Inflammatory macrophage (primary cell): ENCODE results near the gene NFATC1.
A peak's percentile ranks its signal among the peaks of the same experiment; 100 is the strongest.

ENCODE experiments used
- DNase-seq, 2 donors: peaks; one replicate each; pipeline ENCODE4 v3.0.0-alpha.2; 2020 to 2022

NFATC1 gene

DNA sequence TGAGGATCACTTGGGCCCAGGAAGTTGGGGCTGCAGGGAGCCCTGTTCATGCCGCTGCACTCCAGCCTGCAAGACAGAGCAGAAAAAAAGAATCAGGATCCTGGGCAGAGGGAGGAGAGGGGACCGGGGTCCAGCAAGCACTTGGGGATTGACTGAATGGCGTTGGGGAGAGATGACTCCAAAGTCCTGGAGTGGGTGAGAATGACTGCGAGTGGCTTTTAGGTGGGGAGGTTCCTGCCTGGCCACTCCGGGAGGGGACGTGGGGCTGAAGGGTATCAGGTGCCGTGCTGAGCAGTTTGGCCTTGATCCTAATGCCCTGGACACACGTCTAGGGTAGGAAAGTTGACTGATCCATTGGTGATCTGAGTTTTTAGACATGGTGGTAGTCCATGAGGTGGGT is 3.5 kb upstream of the NFATC1 start:
- DNase-seq = no peak

DNA sequence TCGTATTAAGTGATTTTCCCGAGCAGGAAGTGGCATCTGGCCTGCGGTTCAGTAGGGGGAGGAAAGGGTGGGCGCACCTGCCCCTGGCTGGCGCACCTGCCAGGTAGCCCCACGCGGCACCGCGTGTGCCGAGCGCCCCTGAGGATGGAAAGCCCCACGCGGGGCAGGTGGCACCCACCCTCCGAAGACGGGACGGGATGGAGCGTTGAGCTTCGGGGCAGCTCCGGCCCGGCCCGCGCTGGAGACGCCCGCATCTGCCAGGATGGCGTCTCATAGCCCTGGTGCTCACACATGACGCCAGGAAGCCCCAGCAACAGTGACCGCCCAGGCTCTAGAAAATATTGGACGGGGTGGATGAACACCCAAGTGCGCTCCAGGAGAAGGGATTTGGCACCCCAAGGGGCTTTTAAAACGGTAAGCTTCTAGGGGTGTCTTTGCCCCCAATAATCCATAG is 2.5 kb upstream of the NFATC1 start:
- DNase-seq = no peak

DNA sequence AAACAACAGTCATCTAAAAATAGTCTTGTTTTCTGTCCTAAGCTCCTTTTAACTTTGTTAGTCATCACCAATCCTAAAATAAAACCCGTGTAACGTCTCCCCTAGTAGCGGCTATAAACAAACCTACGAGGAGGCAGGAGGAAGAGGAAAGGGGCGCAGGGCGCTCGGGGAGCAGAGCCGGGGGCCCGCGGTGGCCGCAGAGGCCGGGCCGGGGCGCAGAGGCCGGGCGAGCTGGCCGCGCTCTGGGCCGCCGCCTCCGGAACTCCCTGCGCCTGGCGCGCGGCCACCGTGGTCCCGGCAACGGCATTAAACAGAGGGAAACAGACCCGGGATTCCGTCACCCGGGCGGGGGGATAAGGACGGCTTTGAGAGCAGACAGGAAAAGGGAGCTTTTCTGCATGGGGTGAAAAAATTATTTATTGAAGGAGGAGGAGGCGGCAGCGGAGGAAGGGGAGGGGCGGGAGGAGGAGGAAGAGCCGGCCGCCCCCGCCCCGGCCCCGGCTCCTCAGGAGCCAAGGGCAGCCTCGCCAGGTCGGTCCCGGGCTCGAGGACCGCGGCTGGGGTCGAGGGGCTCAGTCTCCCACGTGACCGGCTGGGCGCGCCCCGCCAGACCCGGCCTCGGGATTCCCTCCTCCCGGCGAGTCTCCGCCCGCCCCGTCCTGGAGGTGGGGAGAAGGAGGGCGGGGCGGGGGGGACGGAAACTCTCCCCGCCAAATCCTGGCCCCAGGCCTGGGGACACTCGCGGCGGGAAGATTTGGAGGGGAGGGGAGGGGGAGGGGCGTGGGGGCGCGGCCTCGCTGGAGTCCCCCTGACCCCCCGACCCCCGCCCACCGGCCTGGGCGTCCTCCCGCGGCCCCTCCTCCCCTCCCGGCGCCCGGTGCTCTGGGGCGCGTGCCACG is 1.8 kb upstream of the NFATC1 start:
- peak; percentile 53 to 59 for DNase-seq

DNA sequence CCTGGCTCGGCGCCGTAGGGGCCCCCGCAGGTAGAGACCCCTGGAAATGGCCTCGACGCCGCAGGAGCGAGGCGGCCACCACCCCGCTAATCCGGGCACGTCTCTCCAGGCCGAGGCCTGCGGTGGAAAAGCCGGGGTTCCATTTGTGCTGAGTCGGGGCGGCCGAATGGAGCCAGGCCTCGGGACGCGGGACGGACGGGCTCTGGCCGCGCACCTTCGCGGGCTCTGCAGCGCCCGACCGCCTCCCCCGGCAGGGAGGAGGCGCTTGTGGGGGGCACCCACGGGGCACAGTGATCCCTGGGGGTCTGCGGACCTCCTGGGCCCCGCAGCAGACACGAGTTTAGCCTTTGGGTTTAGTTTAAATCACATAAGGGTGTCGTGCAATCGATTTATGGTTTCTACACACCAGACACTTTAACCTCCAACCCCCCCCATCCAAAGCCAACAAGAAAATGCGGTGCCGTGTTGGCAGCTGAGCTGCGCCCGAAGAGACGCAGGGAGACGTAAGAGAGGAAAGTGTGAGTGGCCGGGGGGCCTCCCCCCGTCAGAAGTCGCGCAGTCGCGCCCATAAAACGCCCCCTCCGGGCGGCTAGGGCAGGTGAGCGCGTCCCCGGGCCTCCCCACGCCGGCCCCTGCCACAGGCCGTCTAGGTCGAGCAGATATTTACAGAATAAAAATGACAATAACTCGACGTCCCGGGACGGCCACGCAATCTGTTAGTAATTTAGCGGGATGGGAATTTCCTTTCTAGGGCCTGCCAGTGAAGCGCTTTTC is 1.0 kb upstream of the NFATC1 start:
- DNase-seq = no peak

DNA sequence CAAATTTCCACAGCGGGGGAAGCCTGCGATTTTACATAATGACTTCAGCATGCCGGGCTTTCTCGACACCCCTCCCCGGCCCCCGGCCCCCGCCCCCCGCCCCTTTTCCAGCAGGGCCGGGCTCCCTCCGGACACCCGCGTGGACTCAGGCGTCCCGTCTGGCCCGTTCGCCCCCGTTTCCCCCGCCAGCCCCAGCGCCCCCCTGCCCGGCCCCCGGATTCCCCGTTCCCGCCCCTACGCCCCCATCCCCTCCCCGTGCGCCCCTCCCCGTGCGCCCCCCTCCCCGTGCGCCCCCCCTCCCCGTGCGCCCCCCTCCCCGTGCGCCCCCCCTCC is 456 bp upstream of the NFATC1 start:
- no peak for DNase-seq

DNA sequence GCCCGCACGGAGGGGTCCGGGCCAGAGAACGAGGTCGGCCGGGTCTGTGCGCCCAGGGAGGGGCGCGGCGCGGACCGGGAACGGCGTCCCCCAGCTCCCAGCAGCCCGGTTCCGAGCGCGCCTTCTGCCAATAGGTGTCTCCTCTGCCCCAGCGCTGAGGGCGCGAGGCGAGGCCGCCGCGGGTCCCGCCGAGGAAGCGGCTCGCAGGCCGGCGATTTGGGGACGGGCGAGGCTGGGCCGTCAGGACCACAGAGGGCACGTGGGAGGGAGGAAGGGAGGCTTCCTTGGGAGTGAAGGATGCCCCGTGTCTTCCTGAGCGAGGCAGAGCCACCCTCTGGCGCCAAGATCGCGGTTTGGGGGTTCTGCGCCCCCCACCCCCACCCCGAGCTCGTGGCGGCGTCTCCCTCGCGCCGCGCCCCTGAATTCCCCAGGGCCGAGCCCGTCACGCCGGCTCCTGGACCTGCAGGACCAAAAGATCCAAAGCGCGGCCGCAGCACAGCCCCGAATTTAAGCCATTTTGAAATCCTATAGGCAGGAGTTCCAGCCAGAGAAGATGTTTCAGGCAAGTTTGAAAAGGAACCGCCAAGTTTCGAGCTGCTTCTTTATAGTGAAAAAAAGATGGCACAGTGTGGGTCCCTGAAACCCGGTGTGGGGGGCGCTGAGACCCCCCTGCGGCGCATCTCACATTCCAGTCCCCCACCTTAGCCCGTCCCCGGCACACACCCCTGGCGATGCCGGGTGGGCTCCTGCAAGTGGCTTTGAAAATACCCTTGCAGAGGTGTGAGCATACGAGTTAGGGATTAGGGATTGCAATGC is 909 bp downstream of the NFATC1 start:
- DNase-seq = peak in 1 of 2 donors; percentile 43

DNA sequence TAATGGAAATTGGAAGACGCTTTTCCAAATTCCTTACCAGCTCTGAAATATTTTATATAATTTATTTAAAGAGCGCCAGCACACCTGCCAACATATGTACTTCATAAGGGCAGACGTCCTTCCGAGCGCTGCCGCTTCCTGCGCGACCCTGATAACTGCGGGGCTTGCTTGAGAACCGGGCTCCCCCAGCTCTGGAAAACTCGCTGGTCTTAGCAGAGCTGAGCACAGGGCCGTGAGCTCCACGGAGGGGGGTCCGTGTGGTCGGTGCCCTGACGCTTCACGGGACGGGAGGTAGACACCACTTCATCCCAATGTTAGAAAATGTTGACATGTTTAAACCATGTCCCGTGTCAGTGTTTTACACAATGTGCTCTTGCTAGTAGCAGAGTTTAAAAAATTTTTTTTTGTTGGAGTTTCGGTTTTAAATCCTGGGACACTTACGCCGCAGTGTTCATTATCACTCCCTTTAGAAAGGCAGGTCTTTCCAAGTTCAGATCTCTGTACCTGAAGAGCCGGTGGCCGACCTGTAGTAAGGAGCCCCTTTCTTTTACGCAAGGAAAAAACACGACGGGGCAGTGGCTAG is 1.6 kb downstream of the NFATC1 start:
- DNase-seq = no peak

DNA sequence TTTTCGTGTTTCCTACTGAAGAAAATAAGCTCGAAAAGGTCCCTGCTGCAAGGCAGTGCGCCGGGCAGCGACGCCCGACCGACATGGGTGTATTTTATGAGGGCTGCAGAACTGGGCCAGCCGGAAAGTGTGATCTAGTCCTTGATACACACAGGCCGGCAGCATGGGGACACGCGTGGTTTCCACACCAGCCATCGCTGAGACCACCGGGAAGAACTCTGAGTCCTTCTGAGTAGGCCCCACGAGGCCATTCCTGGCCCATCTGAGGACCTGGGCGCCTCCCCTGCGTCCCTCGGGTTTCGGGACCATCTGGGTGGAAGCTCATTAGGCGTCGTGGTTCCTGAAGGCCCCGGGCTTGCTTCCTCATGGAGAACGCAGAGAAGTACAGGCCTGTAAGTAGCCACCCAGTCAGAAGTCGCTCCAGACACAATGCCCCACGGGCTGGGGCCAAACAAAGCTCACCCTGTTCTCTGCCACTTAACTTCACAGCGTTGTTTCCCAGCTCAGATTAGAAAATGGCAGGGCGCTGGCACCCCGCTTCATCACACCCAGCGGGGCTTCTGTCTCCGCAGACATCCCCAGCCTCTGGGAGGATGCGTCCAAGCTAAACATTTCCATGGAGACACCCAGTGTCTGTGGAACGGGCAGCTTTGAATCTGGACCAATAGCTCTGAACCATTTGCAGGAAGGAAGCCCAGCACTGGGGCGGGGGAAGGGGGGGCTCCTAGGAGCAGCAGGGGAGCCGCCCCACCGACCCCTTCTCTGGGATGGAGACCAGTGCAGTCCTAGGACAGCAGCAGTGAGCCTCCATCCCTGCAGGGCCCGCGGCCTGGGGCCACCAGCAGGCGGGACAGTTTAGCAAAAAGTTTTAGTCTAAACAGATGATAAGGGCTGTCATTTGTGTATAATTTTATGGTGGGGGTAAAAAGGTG is 2.4 kb downstream of the NFATC1 start:
- DNase-seq = no peak

DNA sequence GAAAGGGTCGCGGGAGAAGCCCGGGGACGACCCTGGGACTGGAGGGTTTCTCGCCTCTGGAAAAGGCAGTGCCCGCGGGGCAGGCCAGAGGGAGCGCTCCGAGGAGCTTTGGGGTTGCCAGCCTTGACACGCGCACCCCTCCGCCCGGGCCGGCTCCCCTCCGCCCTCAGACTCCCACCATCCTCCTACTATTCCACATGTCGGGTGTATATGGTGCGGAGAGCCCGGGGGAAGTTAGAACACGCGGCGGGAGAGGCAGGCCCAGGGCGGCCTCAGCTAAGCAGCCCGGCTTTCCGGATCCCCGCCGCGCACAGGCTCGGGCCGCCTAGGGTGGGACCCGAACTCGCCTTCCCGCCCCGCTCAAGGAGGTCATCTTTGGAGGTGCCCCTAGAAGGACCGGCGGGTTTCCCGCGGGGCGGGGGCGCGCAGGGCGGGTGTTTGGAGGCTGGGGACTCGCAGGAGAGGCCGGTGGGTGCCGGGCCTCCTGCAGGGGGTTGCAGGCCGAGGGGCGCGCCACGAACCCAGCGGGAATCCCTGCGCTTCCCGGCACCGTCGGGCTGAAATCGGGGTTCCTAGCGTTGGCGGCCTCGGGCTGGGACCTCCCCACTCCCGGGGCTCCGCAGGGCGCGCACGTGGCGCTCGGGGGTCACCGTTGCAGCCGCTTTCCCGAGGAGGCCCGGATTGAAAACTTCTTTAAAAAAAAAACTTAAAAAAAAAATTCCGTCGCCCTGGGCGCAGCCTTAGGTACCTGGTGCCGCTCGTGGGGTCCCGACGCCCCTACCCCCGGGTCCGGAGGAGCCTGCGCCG is 3.7 kb downstream of the NFATC1 start:
- peak in 1 of 2 donors; percentile 40 for DNase-seq

DNA sequence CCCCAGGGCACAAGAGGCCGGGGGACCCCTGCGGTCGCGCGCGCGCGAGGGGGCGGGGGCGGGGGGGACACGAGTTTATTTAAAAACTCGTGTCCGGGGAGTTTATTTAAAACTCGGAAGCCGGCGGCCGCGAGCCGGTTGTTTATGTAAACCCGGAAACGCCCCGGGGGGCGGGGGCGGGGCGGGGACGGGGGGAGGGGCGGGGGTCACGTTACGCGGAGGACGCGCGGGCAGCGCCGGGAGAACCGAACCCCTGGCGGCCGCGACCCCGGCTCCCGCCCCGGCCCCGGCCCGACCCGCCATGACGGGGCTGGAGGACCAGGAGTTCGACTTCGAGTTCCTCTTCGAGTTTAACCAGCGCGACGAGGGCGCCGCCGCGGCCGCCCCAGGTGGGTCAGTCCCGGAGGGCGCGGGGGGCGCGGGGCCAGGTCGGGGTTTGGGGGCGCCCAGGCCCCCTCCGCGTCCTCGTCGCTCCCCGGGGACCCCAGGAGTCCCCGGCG is 4.4 kb downstream of the NFATC1 start:
- peak; percentile 28 to 70 for DNase-seq

DNA sequence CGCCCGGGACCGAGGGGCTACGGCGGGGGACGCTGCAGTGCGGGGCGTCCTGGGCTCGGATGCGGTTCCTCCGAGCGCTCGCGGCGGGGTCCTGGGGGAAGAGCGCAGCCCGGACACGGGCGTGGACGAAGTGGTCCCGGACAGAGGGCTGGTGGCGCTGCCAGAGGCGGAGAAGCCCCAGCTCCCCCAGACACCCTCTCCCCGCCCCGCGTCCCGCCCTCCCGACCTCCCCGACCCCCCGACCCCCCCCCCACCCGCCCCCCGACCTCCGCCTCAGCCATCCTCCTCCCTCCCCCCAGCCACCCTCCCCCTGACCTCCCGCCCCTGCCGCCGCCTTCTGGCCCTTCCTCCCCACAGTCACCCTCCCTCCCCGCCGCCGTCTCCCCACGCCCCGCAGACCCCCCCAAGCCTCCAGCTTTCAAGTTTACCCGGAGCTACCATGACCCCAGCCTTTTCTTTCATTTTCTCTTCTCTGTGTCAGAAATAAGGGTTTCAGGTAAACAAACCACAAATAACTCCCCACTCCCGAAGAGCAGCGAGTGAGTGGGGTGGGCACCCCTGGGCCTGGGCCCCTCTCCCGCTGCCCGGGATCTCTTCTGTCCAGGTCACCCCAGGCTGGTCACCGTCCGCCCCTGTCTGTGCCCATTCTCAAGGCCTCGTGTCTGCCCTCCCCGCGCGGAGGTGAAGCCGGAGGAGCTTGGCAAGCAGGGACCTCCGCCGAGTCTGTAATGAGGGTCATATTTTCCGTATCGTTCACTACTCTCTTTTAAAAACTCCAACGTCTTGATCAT is 5.1 kb downstream of the NFATC1 start:
- no peak for DNase-seq

DNA sequence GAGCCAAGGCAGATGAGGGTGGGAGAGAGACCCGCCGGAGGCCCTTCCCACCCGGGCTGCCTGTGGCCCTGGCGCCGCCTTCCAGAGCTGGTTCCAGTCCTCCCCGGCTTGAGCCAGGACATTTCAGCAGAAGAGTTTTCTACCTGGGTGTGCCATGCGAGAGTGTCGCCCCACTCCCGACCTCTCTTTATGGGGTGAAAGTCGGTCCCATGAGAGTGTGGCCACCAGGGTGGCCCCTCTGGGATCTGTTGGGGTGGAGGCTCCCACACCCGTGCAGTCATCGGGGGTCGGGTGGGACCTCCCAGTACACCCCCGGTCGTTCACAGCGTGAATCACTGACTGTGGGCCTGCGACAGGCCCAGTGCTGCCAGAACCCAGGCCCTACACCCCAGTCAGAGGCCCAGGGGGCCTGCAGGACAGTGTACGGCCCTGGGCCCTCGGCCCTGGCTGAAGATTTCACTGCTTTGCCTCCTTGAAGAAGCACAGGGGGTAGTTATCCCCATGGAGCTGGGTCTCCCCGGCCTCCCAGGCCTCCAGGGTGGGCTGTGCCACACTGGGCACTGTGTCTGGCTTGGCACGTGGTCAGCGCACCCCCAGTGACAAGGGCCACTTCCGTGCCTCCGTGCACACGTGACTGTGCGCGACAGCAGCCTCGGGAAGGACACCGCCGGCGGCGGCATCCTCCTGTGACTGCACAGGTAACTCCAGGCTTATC is 5.9 kb downstream of the NFATC1 start:
- no peak for DNase-seq

DNA sequence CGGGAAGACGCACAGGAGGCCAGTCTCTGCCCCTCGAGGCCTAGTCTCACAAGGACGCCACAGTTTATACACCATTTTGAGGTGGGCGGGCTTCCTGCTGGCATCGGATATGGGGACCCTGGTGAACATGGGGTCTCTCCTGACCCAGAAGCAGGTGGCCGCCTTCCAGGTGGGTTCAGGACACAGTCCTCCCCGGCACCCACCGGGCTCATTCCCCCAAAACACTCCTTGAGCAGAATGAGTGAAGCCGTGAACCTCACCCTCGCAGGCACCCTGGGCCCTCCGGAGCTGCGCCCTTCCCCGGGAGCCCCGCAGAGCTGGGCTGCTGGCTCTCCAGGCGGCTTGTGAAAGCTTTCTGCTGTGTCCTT is 6.5 kb downstream of the NFATC1 start:
- no peak for DNase-seq

DNA sequence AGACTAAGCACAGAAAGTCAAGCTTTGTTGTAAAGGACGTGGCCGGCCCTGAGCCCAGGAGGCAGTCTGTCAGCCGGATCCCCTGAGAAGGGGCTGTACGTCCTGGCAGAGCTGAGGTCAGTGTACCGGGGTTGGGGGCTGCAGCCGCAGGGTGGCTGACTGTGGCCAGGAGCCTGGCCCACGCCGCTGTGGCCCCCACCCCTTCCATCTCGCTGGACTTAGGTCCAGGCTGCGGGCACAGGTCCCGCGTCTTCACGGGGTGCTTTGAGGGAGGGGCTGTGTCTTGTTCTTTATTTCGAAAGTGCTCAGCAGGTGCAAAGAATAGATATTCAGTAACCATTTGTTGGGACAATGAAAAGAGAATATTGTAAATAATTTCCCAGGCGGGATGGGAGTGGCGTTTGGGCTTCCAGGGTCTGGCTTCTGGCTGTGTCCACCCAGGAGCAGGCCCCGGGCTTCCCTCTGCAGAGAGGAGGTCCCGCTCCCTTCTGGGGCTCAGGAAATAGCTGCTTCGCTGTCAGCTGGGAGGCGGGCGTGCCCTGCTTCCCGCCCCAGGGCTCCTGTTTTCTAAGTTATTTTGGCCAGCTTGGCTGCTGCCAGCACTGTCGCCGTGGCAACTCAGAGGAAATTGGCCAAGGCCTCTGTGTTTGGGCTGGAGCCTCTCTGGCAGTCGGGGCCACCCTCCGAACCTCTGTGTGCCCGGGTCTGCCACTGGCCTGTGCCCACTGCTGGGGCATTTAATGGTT is 7.4 kb downstream of the NFATC1 start:
- peak; percentile 60 to 61 for DNase-seq

DNA sequence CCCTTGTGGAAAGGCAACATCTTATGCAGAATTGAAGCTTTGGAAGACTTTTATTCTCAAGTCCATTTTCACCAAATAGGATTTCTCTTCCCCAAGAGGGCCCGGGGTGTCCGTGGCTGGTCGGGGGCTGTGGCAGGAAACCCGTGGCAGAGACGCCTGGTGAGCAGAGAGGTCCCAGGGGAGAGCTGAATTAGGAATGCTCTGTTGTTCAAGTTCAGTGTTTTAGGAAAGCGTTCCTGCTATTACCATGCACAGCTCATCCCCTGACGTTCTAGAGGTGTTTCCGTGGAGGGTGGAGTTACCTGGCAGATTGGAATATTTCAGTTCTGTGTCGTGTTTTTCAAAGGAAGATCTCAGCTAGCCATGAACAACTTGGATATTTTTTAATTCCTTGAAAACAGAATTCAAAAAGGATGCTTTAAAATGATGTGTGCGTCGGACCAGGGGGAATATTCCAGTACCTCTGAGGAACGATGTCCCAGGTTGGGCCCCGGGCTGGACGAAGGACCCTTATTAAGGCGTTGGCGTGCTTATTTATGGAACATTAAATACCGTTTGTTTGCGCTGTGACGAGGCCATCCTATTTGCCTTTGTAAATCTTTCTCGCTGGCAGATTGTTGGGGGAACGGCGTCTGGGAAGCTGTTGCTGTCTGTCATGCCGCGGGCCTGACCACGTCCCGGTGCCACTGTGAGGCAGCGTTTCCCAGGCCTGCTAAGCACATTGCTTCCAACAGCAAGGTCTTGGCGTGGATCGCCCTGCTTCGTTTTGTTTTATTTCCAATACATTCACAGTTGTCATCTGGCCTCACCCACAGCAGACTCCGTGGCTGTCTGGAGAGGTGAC is 8.2 kb downstream of the NFATC1 start:
- no peak for DNase-seq

DNA sequence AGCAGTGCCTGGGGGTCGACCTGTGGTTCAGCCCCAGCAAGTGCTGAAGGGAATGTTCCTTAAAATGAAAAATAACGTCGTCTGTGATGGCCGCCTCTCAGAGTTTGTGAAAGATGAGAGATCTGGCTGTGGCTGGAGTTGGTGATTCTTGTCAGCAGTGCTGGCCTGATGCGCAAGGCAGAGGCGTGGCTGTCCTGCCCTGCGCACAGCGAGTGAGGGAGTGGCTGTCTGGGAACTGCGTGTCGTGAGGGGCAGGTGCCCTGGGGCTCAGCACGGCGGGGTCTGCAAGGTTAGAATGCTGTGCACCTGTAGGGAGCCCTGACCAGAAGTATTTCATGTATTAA is 8.8 kb downstream of the NFATC1 start:
- DNase-seq = no peak

DNA sequence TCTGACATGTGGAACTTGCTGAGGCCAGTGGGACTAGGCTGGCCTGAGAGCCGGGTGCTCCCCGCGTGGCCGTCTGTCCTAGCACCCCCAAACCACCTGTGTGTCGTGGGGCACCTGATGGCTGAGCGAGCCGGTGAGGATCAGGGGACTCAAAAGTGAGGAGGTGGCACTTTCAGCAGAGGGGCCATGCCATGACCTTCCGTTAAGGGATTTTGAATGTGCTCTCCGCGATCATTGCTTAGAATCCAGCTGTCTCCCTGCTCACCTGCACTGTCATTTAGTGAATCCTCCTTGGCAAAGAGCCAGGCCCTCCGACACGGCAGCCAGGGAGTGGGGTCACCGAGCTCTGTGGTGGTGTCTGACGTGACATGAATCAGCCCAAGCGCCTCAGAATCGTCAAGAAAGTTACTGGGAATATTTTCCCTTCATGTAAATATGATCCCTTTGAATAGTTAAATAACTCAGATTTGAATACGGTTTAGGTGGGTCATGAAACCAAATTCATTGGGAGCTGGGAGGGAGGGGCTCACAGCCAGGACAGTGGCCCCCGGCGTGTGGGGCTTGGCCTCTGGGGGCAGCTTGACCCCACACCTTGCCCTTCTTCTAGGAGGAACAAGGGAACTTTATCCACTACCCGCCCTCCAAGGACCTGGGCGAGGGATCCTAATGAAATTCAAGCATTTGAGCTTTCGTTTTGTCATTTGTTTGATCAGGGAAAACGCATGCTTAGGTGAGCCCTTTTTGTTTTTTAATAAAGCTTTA is 9.5 kb downstream of the NFATC1 start:
- DNase-seq = no peak
